Smooth muscle cell (in vitro differentiated cells): ENCODE data around the gene ADD2. TPM values are rescaled to one million over a fixed set of nuclear protein-coding genes. Genes with fewer than 3 reads are reported as not detected.

Source experiments
- DNase-seq: peaks from one replicate; lab custom pipeline; 2025; ENCODE audit not compliant: unreplicated experiment; lab: John Stamatoyannopoulos, UW
- H2AFZ ChIP-seq: fragments of 200-600 bp; sonication (generic); 2 replicates; pipeline ENCODE4 v1.6.0; 2016; ENCODE audit warnings: antibody characterized with exemption, low read depth, mild to moderate bottlenecking
- H3F3A ChIP-seq: fragments of 200-600 bp; sonication (generic); 2 replicates; pipeline ENCODE4 v1.6.0; 2017; ENCODE audit warnings: antibody characterized with exemption, low read depth
- H3K27ac ChIP-seq: fragments of 200-600 bp; sonication (generic); 2 replicates; pipeline ENCODE4 v1.5.1; 2016; ENCODE audit warnings: low read depth, mild to moderate bottlenecking
- H3K27me3 ChIP-seq: fragments of 200-600 bp; sonication (generic); 2 replicates; pipeline ENCODE4 v1.6.1; 2016; ENCODE audit warnings: low read depth, mild to moderate bottlenecking
- H3K36me3 ChIP-seq: fragments of 200-600 bp; sonication (generic); 2 replicates; pipeline ENCODE4 v1.5.1; 2016; ENCODE audit warnings: low read depth
- H3K4me1 ChIP-seq: fragments of 200-600 bp; sonication (generic); 2 replicates; pipeline ENCODE4 v1.5.1; 2016; ENCODE audit warnings: low read depth
- H3K4me2 ChIP-seq: fragments of 200-600 bp; sonication (generic); 2 replicates; pipeline ENCODE4 v1.6.0; 2016; ENCODE audit warnings: mild to moderate bottlenecking
- H3K4me3 ChIP-seq: fragments of 200-600 bp; sonication (generic); 2 replicates; pipeline ENCODE4 v1.5.1; 2016; ENCODE audit warnings: mild to moderate bottlenecking
- H3K79me2 ChIP-seq: fragments of 200-600 bp; sonication (generic); 2 replicates; pipeline ENCODE4 v1.6.0; 2016; ENCODE audit warnings: low read depth, mild to moderate bottlenecking
- H3K9ac ChIP-seq: fragments of 200-600 bp; sonication (generic); 2 replicates; pipeline ENCODE4 v1.6.0; 2016; ENCODE audit warnings: low read depth
- H3K9me3 ChIP-seq: fragments of 200-600 bp; sonication (generic); replicated peaks from 2 replicates; pipeline ENCODE4 v1.5.1; 2016; ENCODE audit warnings: low read depth
- H4K20me1 ChIP-seq: fragments of 200-600 bp; sonication (generic); 2 replicates; pipeline ENCODE4 v1.6.0; 2016; ENCODE audit warnings: low read depth
- WGBS: methylation state at CpG from one replicate; pipeline ENCODE4 v1.1.7; 2016; ENCODE audit warnings: low lambda C conversion rate; 5-methylcytosine and 5-hydroxymethylcytosine counted together
- polyA plus RNA-seq: library from polyadenylated mRNA; unstranded; fragments of >200 nt; fragmentation: Nextera tagmentation; extraction: Ambion mirVana; gene quantifications from 2 replicates; pipeline ENCODE4 v1.2.1, GENCODE V29; 2016
- total RNA-seq: library from RNA; depleted of rRNA; stranded (reverse); fragments of >200 nt; gene quantifications from 2 replicates; pipeline ENCODE4 v1.2.3, GENCODE V29; 2014
- TF ChIP-seq, protein P1 (sequence below): fragments of 200-600 bp; sonication (generic); IDR thresholded peaks from 2 replicates; pipeline ENCODE4 v1.5.1; 2017; ENCODE audit warnings: borderline replicate concordance, mild to moderate bottlenecking, antibody characterized with exemption; ENCODE audit not compliant: insufficient read depth, poor library complexity, severe bottlenecking

The ADD2 gene
- total and polyA plus RNA-seq, 2 experiments from 2014 or later: 4.3 to 7.1 TPM

DNA sequence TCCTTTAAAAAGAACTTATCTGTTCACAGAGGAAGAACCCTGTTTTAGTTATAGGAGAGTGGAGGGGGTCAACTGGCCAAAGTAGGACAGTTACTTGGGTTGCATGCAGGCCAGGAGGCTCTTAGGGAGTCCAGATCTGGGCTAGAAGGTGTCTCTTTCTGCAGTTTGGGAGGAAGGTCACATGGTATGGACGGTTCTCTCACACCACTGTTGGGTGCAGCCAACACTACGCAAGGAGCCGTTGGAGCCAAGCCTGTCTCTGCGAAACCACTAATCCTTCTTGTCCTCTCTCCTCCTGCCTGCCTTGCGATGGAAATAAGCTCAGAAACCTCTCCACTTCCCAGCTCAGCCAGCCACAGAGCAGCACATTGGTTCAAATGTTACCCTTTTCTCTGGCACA, 108.4 kb downstream of the ADD2 start:
- Histone ChIP-seq H2AFZ (no peak overlapping the region), H3F3A (no peaks in the 10 kb centered on the region), H3K27ac (no peak overlapping the region), H3K36me3 (no peaks in the 10 kb centered on the region), H3K4me3 (no peak overlapping the region), H3K9ac (no peak overlapping the region), H3K4me2 (no peak overlapping the region), H3K4me1 (peaks cover 7% of the 10 kb centered on the region), H3K27me3 (peaks cover under 1% of the 10 kb centered on the region), H4K20me1 (no peaks in the 10 kb centered on the region), H3K79me2 (no peaks in the 10 kb centered on the region), H3K9me3 (no peaks in the 10 kb centered on the region)
- 90% methylated on average over 5 of the region's 5 CpGs for WGBS
- TF ChIP-seq, protein P1, sequence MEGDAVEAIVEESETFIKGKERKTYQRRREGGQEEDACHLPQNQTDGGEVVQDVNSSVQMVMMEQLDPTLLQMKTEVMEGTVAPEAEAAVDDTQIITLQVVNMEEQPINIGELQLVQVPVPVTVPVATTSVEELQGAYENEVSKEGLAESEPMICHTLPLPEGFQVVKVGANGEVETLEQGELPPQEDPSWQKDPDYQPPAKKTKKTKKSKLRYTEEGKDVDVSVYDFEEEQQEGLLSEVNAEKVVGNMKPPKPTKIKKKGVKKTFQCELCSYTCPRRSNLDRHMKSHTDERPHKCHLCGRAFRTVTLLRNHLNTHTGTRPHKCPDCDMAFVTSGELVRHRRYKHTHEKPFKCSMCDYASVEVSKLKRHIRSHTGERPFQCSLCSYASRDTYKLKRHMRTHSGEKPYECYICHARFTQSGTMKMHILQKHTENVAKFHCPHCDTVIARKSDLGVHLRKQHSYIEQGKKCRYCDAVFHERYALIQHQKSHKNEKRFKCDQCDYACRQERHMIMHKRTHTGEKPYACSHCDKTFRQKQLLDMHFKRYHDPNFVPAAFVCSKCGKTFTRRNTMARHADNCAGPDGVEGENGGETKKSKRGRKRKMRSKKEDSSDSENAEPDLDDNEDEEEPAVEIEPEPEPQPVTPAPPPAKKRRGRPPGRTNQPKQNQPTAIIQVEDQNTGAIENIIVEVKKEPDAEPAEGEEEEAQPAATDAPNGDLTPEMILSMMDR: no peak
- DNase-seq: no peak

GRCh38 chr2:70658476-70658875, 109.5 kb downstream of the ADD2 start:
- Histone ChIP-seq H3K4me2 (no peak overlapping the region), H4K20me1 (no peaks in the 10 kb centered on the region), H2AFZ (no peak overlapping the region), H3K4me3 (no peak overlapping the region), H3K27ac (no peak overlapping the region), H3K9ac (no peak overlapping the region), H3K9me3 (no peaks in the 10 kb centered on the region), H3K27me3 (peaks cover 11% of the 10 kb centered on the region), H3K79me2 (no peaks in the 10 kb centered on the region), H3F3A (no peaks in the 10 kb centered on the region), H3K4me1 (peaks cover 7% of the 10 kb centered on the region), H3K36me3 (no peaks in the 10 kb centered on the region)
- TF ChIP-seq, protein P1: no peak
- no peak for DNase-seq
- WGBS: 64% methylated on average over 2 of the region's 2 CpGs

DNA sequence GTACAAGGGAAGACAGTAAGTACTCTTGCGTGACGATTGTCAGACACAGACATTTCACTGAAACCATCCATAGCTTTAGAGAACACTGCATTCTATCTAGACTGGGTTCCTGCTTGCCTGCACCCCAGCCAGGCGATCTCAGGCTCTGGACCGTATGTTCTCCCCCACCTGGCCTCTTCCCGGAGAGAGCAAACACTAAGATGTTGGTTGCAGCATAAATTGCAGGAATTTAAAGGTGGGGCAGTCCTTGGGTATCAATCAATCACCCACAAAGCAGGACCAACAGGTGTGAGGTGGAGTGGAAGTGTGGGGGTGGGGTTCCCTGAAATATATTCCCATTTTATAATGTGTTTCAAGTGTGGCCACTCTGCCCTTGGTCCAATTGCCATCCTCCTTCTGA, 110.8 kb downstream of the ADD2 start:
- no peak overlapping the region for H3K27ac ChIP-seq
- TF ChIP-seq, protein P1: no peak
- no peak overlapping the region for H3K4me2 ChIP-seq
- H3K9ac ChIP-seq: no peak overlapping the region
- H3K4me1 ChIP-seq: peaks cover 7% of the 10 kb centered on the region
- H3K79me2 ChIP-seq: no peaks in the 10 kb centered on the region
- no peaks in the 10 kb centered on the region for H4K20me1 ChIP-seq
- no peak overlapping the region for H3K4me3 ChIP-seq
- 73% methylated on average over 5 of the region's 5 CpGs for WGBS
- H3K36me3 ChIP-seq: no peaks in the 10 kb centered on the region
- H3F3A ChIP-seq: no peaks in the 10 kb centered on the region
- DNase-seq: no peak
- H3K9me3 ChIP-seq: no peaks in the 10 kb centered on the region
- no peak overlapping the region for H2AFZ ChIP-seq
- H3K27me3 ChIP-seq: peaks cover 11% of the 10 kb centered on the region

GRCh38 chr2:70656421-70657010, 111.5 kb downstream of the ADD2 start:
- H3K4me1 ChIP-seq: peaks cover 7% of the 10 kb centered on the region
- peaks cover 11% of the 10 kb centered on the region for H3K27me3 ChIP-seq
- H3K36me3 ChIP-seq: no peaks in the 10 kb centered on the region
- no peak overlapping the region for H2AFZ ChIP-seq
- H3F3A ChIP-seq: no peaks in the 10 kb centered on the region
- no peak overlapping the region for H3K4me2 ChIP-seq
- H3K9ac ChIP-seq: no peak overlapping the region
- TF ChIP-seq, protein P1: no peak
- no peaks in the 10 kb centered on the region for H4K20me1 ChIP-seq
- DNase-seq: no peak
- no peak overlapping the region for H3K4me3 ChIP-seq
- no peaks in the 10 kb centered on the region for H3K79me2 ChIP-seq
- H3K27ac ChIP-seq: no peak overlapping the region
- WGBS: 75% methylated on average over 11 of the region's 11 CpGs
- no peaks in the 10 kb centered on the region for H3K9me3 ChIP-seq
